HL-60 (cell line): ENCODE results near the gene SLC2A13.

Source experiments
- CTCF ChIP-seq: IDR thresholded peaks from one replicate; pipeline ENCODE4 v1.5.1; 2011; ENCODE audit warnings: low read length, control low read depth, inconsistent platforms; ENCODE audit not compliant: insufficient read depth
- GABPA ChIP-seq: IDR thresholded peaks from 2 replicates; pipeline ENCODE4 v1.6.1; 2012; ENCODE audit warnings: low read depth
- POLR2AphosphoS5 ChIP-seq: IDR thresholded peaks from 2 replicates; pipeline ENCODE4 v1.6.1; 2012; ENCODE audit warnings: low read depth
- TF ChIP-seq, protein P1 (sequence below): IDR thresholded peaks from 2 replicates; pipeline ENCODE4 v1.6.1; 2012; ENCODE audit warnings: low read depth; ENCODE audit not compliant: insufficient replicate concordance

DNA sequence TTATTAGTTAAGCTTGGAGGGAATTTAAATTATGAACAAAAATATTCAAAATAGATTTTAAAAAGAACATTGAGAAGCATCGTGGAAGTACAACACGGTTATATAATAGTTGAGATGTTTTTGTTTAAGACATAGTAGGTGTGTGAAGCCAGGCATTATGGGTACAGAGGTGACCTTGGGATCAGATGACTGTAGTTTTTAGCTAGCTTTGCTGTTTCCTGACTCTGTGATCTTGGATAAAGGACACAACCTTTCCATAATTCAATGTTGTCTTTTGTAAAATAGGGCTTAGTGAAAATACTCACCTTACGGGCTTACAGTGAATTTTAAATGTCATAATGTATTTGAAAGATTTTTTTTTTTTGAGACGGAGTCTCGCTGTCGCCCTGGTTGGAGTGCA lies 239.7 kb downstream of the SLC2A13 start:
- TF ChIP-seq CTCF, result no peak
- TF ChIP-seq, protein P1, sequence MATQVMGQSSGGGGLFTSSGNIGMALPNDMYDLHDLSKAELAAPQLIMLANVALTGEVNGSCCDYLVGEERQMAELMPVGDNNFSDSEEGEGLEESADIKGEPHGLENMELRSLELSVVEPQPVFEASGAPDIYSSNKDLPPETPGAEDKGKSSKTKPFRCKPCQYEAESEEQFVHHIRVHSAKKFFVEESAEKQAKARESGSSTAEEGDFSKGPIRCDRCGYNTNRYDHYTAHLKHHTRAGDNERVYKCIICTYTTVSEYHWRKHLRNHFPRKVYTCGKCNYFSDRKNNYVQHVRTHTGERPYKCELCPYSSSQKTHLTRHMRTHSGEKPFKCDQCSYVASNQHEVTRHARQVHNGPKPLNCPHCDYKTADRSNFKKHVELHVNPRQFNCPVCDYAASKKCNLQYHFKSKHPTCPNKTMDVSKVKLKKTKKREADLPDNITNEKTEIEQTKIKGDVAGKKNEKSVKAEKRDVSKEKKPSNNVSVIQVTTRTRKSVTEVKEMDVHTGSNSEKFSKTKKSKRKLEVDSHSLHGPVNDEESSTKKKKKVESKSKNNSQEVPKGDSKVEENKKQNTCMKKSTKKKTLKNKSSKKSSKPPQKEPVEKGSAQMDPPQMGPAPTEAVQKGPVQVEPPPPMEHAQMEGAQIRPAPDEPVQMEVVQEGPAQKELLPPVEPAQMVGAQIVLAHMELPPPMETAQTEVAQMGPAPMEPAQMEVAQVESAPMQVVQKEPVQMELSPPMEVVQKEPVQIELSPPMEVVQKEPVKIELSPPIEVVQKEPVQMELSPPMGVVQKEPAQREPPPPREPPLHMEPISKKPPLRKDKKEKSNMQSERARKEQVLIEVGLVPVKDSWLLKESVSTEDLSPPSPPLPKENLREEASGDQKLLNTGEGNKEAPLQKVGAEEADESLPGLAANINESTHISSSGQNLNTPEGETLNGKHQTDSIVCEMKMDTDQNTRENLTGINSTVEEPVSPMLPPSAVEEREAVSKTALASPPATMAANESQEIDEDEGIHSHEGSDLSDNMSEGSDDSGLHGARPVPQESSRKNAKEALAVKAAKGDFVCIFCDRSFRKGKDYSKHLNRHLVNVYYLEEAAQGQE, result no peak
- TF ChIP-seq GABPA, result no peak
- TF ChIP-seq POLR2AphosphoS5, result no peak
